Measurements from ENCODE around the gene MLPH. TPM values are rescaled to one million over a fixed set of nuclear protein-coding genes. Genes with fewer than 3 reads are reported as not detected.

Gene MLPH
- total and polyA plus RNA-seq, 2 of the 13 experiments (the other 11 are each of a cell fraction or from before 2014, with no cell fraction given) = 0.12 TPM; not detected in 1

GRCh38 chr2:237450583-237450982 is 36.5 kb upstream of the MLPH start:
- no TSS peak for BruUV-seq (replicated peaks)

GRCh38 chr2:237451643-237452469 is 35.2 kb upstream of the MLPH start:
- H3K4me2 ChIP-seq (ENCODE audit: low read depth, low read length) = no peak overlapping the region
- in situ Hi-C loops (cut with HindIII; ENCODE audit: extremely low pct_ligation_motif_present, low pct_unique_long_range_greater_than_20kb) = no loop called here
- ATAC-seq = peak; percentile 46; the same call in 2 of the 3 replicates
- TF ChIP-seq ZNF34 (CRISPR knock-in tag; IDR thresholded peaks at IDR 0.05; ENCODE audit: borderline replicate concordance) (no peak), KMT2B (CRISPR knock-in tag; IDR thresholded peaks at IDR 0.05) (no peak), KAT7 (CRISPR knock-in tag; IDR thresholded peaks at IDR 0.05; ENCODE audit: borderline replicate concordance) (no peak), GTF3A (CRISPR knock-in tag; conservative IDR thresholded peaks at IDR 0.05) (no peak), ZNF619 (CRISPR knock-in tag; IDR thresholded peaks at IDR 0.05) (no peak), ZNF138 (CRISPR knock-in tag; IDR thresholded peaks at IDR 0.05; ENCODE audit: low read depth) (no peak), NFYB (CRISPR knock-in tag; IDR thresholded peaks at IDR 0.05) (no peak), HNRNPL (IDR thresholded peaks at IDR 0.05; ENCODE audit: low read depth, low read length) (no peak), ZNF720 (CRISPR knock-in tag; IDR thresholded peaks at IDR 0.05) (no peak), TFE3 (CRISPR knock-in tag; IDR thresholded peaks at IDR 0.05) (no peak), MYPOP (CRISPR knock-in tag; IDR thresholded peaks at IDR 0.05) (no peak), ZNF343 (CRISPR knock-in tag; IDR thresholded peaks at IDR 0.05) (no peak), ZNF772 (CRISPR knock-in tag; IDR thresholded peaks at IDR 0.05) (no peak)

More at GRCh38 chr2:237450583-237450982, 36.5 kb upstream of the MLPH start:
- H3K27me3 ChIP-seq (ENCODE audit: control insufficient read depth in 1 of 2, insufficient read depth in 2 of 2, low read length in 2 of 2) = peaks cover 0 to 64% of the 10 kb centered on the region in 2 experiments; a peak in 4 of 5 replicates
- no peaks in the 10 kb centered on the region for H3K9me3 ChIP-seq (ENCODE audit: low read length)
- intact Hi-C loops (cut with micrococcal nuclease; ENCODE audit: unreplicated experiment) = no loop called here
- peaks cover 2% of the 10 kb centered on the region; the same call in 1 of the 2 replicates for H4K20me1 ChIP-seq (ENCODE audit: insufficient read depth, low read length)
- in situ Hi-C loops (cut with HindIII; ENCODE audit: extremely low pct_ligation_motif_present, low pct_unique_long_range_greater_than_20kb) = no loop called here
- POLR2A ChIA-PET = no interaction called here
- H3K36me3 ChIP-seq (replicated peaks in 1 of 2; ENCODE audit: control insufficient read depth in 1 of 2, insufficient read depth in 2 of 2, low read length in 2 of 2) = no peaks in the 10 kb centered on the region
- H3K79me2 ChIP-seq (ENCODE audit: insufficient read depth, low read length) = no peaks in the 10 kb centered on the region
- H2AFZ ChIP-seq (ENCODE audit: low read length) = no peak overlapping the region
- DNase-seq (ENCODE audit: low spot score) (no peak), FAIRE-seq (no peak), ATAC-seq (no peak)
- H3K9ac ChIP-seq (ENCODE audit: insufficient read depth, low read depth, low read length) = no peak overlapping the region
- no peak overlapping the region for H3K4me3 ChIP-seq (replicated peaks in 1 of 3; ENCODE audit: insufficient read depth in 1 of 3, low read depth in 2 of 3, low read length in 3 of 3)
- WGBS (ENCODE audit: low lambda C conversion rate) = 36% methylated on average over 11 of the region's 13 CpGs
- peaks cover 6% of the 10 kb centered on the region; the same call in 1 of the 2 replicates for H3K4me1 ChIP-seq (ENCODE audit: insufficient read depth, low read length)
- H3K4me2 ChIP-seq (ENCODE audit: low read depth, low read length) = no peak overlapping the region
- no peak for TF ChIP-seq KLF12 (CRISPR knock-in tag; IDR thresholded peaks at IDR 0.05; ENCODE audit: borderline replicate concordance)
- no peak for TF ChIP-seq NCOA5 (CRISPR knock-in tag; IDR thresholded peaks at IDR 0.05)
- TF ChIP-seq HOXA3 (CRISPR knock-in tag; IDR thresholded peaks at IDR 0.05) = no peak
- no peak for TF ChIP-seq NR2F1 (CRISPR knock-in tag; IDR thresholded peaks at IDR 0.05)
- TF ChIP-seq FLYWCH1 (CRISPR knock-in tag; IDR thresholded peaks at IDR 0.05) = no peak
- no peak for TF ChIP-seq ZNF350 (CRISPR knock-in tag; IDR thresholded peaks at IDR 0.05; ENCODE audit: borderline replicate concordance, low read depth)
- no peak for TF ChIP-seq RAD21 (CRISPR knock-in tag; IDR thresholded peaks at IDR 0.05)
- TF ChIP-seq ZNF616 (CRISPR knock-in tag; IDR thresholded peaks at IDR 0.05; ENCODE audit: low read depth) = no peak
- peak; percentile 29; the same call in 1 of the 2 replicates for TF ChIP-seq ZNF768 (CRISPR knock-in tag; IDR thresholded peaks at IDR 0.05)
- no peak overlapping the region for H3K27ac ChIP-seq (ENCODE audit: extremely low read length, insufficient read depth, low read length)
- CTCF ChIA-PET (ENCODE audit: low intra/inter-chr PET ratio, low total read pairs) = no interaction called here

More at GRCh38 chr2:237451643-237452469, 35.2 kb upstream of the MLPH start:
- ChIA-PET POLR2A (no interaction called here), CTCF (ENCODE audit: low intra/inter-chr PET ratio, low total read pairs) (no interaction called here)
- Histone ChIP-seq H3K36me3 (replicated peaks in 1 of 2; ENCODE audit: control insufficient read depth in 1 of 2, insufficient read depth in 2 of 2, low read length in 2 of 2) (no peaks in the 10 kb centered on the region), H4K20me1 (ENCODE audit: insufficient read depth, low read length) (peaks cover 2% of the 10 kb centered on the region; the same call in 1 of the 2 replicates), H3K9ac (ENCODE audit: insufficient read depth, low read depth, low read length) (no peak overlapping the region), H3K4me1 (ENCODE audit: insufficient read depth, low read length) (peaks cover 6% of the 10 kb centered on the region; the same call in 1 of the 2 replicates), H3K9me3 (ENCODE audit: low read length) (no peaks in the 10 kb centered on the region), H3K79me2 (ENCODE audit: insufficient read depth, low read length) (no peaks in the 10 kb centered on the region), H3K27me3 (ENCODE audit: control insufficient read depth in 1 of 2, insufficient read depth in 2 of 2, low read length in 2 of 2) (peaks cover 0 to 62% of the 10 kb centered on the region in 2 experiments; a peak in 4 of 5 replicates), H3K27ac (ENCODE audit: extremely low read length, insufficient read depth, low read length) (no peak overlapping the region), H2AFZ (ENCODE audit: low read length) (no peak overlapping the region), H3K4me3 (replicated peaks in 1 of 3; ENCODE audit: insufficient read depth in 1 of 3, low read depth in 2 of 3, low read length in 3 of 3) (no peak overlapping the region)
- intact Hi-C loops (cut with micrococcal nuclease; ENCODE audit: unreplicated experiment) = no loop called here
- FAIRE-seq = no peak
- no TSS peak for BruUV-seq (replicated peaks)
- 28% methylated on average over 20 of the region's 20 CpGs for WGBS (ENCODE audit: low lambda C conversion rate)
- no peak for DNase-seq (ENCODE audit: low spot score)
